Activated CD4-positive, alpha-beta T cell treated with anti-CD3 and anti-CD28 coated beads, Interleukin-2, amount 50 U/mL, for 4 hours (primary cell): Measurements from ENCODE around the gene MTUS2.

Source experiments
- DNase-seq, 2 experiments: peaks; one replicate each; pipeline ENCODE4 v3.0.0-alpha.2; 2020

MTUS2 gene

DNA sequence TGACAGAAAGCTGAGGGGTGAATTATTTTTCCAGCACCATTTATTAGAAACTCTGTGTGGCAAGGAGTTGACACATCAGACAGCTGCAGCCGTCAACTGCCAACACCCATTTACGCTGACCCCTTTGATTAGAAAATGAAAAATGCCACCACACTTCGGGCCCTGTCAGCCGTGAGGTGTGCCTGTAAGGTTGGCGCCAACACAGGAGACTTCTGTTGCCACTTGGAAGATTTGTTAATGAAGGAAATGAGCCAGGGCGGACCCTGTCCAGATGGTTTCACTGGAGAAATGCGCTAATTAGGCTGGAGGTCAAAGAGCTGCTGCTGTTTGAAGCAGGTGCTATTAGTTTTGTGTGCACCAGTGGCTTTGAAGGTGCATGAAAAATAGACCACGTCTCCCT, 297.5 kb downstream of the MTUS2 start:
- DNase-seq = no peak

DNA sequence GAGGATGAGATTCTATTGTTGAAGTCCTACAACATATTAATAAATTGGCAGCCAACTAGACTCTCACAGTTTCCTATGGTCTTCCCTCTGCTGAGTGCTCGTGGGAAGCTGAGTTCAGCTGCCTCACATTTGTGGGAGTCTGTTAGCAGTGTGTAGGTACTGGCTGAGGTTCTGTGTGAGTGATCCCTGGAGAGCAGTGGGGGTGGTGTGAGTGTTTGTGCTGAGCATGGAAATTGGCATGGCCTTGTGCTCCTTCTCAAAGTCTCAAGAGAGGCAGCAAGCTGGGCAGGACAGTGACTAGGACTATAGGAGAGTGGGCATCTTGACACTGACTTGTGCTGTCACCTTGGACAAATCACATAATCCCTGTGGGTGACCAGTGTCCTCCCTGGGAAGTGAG, 298.3 kb downstream of the MTUS2 start:
- DNase-seq = no peak

DNA sequence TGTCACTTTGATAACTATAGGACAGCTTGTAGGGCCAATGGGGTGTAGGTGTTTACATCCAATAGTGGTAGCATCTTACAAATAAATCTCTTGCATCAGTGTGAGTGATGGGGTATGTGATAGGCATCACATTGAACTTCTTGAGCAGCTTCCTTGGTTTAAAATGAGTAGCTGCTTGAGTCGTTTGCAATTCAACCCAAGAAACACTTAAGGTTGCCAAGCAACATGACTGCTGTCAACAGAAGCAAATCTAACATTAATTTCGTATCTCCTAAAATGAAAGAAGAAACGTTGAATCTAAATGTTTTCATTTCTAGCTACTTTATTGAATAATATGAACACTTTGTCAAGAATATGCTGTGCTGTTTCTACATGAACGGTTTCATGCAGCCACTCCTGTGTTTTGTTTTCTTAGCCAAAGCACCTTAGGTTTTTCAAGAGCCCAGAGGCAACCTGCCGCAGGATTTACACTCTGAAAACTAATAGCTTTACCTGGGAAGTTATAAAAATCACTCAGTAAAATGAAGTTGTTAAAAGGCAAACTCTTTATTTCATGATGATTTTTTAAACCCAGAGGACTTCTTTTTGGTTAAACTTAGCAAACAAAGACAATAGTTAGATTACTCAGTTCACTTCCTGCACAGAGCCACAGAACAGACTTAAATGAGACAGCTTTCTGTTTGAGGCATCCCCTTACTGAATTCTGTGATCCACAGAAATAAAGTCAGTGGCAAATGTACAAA, 305.2 kb downstream of the MTUS2 start:
- DNase-seq = no peak

DNA sequence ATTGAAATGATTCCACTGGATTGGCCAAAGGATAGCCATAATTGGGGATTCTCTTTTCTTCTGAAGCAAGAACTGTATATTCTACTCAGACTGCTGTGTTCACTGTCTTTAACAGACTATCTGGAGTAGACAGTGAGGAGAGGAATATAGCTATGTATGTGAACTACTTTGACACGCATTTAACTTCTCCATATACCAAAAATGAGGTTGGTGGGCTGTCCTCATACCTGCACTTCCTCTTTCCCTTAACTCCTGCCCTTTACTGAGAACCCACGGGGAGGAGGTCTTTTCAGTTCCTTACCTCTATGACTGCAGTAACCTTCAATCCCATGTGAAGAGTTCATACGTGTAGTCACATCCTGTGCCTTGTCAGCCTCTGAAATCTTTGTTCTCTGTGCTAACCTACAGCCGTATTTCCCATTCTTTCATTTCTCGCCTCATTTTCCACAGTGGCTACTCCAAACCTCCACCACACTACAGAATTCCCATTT, 305.8 kb downstream of the MTUS2 start:
- no peak for DNase-seq

DNA sequence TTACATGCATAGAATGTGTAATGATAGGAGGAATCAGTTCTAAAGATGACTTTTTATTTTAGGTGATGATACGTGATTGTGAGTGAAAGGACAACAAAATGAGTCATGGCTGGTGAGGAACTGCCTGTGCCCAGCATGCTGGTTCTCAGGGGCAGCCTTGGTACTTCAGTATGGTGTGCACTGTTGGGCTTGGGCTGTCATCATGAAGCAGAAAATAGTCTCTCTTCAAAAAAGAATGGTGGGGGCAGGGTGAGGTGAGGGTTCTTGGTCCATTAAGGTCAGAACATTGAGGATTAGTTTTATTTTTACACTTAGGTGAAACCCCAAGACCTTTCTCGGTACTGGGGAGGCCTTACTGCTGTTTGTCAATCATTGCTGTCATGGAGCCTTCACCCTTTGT, 309.5 kb downstream of the MTUS2 start:
- no peak for DNase-seq

DNA sequence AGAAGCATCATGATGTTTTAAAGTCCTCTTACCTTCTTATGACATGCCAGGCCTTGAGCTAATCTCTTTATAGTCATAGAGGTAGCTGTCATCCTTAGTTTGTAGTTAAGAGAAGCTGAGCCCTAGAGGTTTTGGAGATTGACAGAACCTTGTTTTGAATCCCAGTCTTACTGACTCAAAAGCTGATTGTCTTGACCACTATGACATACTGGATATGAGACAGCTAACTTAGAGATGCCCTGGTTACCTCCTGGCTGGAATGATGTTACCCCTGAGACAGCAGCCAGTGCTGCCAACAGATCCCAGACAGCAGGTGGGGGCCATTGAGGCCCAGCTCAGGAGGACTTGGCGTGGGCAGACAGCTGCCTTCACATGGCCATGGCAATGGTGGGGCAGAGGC, 311.0 kb downstream of the MTUS2 start:
- no peak for DNase-seq

DNA sequence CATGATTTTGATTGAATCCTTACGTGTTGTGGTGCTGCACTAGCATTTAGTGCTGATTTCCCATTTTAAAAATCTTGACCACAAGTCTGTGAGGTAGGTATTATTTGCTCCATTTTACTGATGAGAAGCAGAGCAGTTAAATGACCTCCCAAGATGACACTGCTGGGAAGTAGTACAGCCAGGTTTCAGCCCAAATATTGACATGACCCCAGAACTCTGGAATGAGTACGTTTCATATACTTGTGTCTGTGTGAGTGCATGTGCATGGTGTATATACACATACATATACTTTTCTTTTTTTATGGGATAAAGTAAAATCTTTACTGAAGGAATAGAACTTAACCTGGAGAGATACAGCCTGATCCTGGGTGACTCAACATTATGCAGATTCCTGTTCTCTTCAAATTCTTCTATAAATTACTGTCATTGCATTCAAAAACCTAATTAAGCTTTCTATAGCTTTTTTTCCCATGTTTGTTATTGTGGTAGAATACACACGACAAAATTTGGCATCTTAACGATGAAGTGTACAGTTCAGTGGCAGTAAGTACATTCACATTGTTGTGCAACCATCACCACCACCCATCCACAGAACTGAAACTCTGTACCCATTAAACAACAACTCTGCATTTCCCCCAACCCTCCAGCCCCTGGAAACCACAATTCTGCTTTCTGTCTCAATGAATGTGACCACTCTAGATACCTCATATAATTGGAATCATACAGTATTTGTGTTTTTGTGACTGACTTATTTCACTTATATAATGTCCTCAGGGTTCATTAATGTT, 311.9 kb downstream of the MTUS2 start:
- DNase-seq = no peak

DNA sequence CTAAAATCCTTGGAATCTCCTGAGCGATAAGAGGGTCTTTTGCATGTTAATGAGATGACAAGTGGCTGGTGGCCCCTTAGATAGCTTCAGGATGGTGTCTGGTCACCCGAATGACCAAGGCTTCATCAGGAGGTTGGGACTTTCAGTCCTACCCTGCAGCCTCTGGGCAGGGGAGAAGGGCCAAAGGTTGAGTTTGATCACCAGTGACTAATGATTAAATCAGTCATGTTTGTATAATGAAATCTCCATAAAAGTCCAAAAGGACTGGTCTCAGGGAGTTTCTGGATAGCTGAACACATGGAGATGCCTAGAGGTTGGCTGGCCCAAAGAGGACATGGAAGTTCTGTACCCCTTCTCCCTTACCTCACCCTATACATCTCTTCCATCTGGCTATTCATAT, 316.2 kb downstream of the MTUS2 start:
- no peak for DNase-seq

DNA sequence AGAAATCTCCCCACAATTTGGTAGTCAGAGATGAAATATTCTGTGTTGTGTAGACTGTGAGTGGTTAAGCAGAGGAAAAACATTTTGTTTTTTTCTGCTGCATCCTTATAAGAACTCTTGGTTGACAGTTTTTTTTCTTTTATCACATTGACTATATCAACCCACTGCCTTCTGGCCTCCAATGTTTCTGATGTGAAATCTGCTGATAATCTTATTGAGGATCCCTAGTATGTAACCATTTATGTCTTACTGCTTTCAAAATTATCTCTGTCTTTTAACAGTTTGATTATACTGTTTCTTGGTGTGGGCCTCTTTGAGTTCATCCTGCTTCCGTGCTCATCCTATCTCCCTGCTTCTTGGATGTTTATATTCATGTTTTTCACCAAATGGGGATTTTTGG, 316.9 kb downstream of the MTUS2 start:
- DNase-seq = no peak

DNA sequence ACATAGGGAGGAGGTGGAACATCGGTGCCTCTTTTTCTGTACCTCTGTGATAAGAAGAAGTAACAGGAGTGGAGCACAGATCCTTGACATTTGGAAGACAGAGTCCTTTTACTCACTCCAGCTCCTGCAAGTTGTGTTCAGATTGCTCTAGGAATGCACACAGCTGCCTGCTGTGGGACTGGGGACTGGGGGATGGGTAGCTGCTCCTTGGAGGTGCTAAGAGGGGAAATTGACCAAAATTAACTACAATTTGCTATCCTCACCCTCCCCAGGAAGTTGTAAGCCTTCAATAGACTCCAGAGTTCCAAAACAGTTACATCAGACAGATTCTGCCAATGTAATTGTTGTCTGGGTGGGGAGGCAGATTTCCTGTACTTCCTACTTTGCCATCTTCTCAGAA, 317.9 kb downstream of the MTUS2 start:
- DNase-seq = no peak

DNA sequence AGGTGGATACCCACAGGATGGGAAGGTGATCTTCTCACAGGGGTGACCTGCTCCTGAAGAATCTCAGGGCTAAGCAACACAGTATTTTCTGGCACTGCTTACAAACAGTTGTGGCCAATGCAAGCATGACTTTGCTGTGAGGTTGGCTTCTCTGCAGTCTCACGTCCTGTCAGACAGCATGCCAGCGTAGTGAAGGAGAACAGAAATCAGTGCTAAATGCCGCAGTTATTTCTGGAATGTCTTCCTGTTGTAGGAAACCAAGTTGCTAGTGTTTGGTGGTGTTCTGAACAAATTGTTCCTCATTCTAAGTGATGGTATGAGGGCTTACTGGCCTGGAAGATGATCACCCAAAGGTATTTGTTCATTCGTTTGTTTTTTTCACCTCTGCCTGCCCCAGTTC, 320.1 kb downstream of the MTUS2 start:
- no peak for DNase-seq

DNA sequence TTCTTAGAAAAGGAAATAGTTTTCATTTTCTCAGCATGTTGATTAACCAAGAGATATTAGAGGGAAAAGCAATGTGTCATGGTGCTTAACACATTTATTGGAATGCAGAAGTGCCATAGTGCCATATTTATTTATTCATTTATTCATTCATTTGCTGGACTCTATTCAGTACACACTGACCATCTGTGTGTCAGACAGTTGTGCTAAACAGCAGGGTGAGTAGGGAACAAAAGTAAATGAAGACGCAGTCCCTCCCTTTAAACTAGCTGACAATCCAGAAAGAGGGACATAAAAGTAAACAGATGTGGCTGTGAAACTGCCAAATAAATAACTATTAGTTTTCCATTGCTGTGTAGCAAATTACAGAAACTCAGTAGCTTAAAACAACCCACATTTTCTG, 323.7 kb downstream of the MTUS2 start:
- DNase-seq = no peak

DNA sequence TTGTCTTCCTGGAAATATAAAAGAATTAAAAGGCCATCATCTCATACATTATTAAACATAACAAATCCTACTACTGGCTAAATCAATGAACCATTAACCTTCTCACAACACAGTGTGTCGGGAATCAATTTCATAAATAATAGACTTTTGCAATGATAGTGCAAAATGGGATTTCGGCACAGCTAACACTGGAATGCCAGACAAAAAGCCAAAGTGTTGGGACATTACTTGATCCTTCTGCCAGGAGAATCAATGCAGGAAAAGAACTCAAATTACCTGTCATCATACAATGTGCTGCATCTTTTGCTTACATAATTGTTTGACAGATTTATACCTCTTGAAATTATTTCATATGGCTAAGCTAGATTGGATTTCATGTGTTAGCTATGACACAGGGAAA, 334.3 kb downstream of the MTUS2 start:
- no peak for DNase-seq

DNA sequence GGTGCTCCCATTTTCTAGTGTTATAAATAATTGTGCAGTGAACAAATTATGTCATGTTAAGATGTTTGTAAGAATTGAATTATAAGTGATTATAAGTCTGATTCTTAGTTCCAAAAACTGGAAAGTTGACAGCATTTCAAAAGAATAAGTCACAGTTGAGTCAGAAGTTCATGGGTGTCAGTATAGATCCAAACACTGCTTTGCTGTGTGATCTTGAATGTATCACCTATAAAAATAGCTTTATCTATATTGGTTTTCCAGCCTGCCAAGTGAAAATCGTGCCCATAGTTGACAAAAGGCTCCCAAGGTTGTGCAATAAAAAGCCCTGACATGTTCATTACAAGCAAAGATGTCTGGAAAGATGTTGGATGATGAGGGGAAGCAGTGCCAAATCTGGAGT, 336.0 kb downstream of the MTUS2 start:
- DNase-seq = no peak

DNA sequence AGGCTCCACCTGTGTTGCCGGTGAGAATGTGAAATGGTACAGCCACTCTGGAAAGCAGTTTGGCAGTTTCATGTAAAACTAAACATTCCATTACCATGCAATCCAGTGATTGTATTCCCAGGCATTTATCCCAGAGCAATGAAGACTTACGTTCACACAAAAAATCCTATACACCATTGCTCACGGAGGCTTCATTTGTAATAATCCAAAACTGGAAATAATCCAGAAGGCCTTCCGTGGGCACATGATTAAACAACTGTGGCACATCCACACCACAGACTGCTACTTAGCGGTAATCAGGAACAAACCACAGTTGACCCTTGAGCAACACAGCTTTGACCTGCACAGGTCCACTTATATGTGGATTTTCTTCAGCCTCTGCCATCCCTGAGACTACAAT, 339.7 kb downstream of the MTUS2 start:
- no peak for DNase-seq

DNA sequence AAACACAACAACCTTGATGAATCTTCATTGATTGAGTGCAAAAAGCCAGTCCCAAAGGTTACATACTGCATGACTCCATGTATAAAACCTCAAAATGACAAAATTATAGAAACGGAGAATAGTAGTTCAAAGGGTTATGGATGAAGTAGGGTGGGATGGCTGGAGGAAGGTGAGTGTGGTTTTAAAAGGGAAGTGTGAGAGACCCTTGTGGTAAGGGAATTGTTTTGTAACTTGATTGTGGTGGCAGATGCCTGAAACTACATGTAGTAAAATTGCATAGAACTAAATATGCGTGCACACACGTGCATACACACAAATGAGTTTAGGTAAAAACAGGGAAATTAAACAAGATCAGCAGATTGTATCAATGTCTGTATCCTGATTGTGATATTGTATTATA, 340.7 kb downstream of the MTUS2 start:
- no peak for DNase-seq

DNA sequence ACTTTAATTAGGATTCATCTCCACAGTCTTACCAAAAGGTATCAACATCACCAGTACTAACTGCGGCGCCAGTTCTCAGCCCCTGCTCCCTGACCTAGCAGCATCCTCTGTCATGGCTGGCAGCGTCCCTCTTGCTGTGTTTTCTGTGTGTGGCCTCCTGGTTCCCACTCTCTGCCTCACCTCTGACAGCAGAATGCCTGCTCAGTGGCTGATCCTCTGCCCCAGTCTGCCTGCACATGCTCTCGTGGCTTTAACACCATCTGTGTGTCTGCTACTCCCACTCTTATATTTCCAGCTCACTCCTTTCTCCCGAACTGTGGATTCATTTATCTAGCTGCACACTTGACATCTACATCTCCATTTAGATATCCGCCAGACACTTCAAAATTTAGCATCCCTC, 341.5 kb downstream of the MTUS2 start:
- DNase-seq = no peak

DNA sequence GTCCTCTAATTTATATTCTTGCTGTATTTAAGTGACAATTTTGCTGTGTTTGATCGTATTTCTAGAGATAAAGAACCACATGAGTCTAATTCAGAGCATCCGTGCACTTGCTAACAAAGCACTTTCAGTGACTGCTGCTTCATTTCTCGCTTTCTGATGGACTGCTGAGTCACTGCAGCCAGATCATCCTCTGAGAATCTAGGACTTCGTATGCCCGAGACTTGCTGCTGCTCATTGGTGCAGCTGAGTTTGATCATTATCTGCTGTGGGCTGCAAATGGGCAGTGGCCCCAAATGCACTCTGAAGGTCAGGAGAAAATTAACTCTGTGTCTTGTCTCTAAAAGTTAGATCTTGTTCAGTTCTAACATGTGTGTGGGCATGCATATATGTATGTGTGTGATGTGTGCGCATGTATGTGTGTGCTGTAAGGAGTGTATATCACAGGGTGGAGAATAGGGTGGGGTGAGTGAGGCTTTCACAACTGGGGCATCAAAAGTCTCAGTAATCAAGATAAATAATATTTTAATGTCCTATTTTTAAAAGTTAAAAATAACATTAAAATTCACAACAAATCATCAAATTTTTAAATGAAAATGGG, 342.6 kb downstream of the MTUS2 start:
- no peak for DNase-seq

DNA sequence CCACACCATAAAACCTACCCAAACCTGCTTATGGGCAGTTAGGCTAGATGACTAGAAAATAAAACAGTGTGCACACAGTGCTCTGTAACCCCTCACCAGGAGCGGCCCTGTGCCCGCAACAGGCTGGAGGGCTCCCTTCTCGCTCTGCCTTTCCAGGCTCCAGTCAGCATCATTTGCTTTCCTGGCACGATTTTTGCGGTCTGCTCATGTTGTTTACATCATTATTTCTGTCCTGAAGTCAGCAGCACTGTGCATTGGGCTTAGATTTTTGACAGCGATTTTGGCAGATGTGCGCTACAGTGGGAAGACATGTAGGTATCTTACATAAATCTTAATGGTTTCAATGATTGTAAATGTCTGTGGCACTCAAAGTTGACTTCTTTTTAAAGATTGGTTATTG, 344.0 kb downstream of the MTUS2 start:
- DNase-seq = no peak

DNA sequence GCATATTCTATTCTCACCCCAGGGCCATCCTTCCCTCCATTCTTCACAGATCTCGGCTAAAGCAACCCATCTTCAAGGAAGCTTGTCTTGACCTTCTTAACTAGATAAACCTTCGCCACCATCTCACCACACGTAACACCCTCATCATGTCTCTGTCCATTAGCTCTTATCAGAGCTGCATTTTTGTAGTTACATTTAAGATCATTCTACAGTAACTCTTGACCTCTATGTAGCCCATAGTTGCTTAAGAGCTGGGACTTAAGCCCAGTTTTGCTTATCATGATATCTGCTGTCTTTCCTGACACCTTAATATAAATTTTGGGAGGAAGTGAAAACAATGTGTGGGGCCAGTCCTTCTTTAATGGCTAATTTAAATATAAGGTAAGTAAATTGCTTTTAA, 345.1 kb downstream of the MTUS2 start:
- DNase-seq = no peak

DNA sequence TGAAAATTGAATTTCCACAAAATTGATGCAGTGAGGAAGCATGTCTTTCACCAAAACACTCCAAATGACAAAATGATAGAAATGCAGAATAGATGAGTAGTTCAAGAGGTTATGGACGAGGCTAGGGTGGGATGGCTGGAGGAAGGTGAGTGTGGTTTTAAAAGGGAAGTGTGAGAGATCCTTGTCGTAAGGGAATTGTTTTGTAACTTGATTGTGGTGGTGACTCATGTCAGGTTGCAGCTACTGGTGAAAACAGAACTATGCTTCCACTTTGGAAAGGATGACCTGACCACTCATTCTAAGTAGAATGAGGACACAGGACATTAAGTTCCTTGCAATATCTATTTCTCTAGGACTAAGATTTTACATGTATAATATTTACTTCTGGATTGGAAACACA, 345.7 kb downstream of the MTUS2 start:
- DNase-seq = no peak

DNA sequence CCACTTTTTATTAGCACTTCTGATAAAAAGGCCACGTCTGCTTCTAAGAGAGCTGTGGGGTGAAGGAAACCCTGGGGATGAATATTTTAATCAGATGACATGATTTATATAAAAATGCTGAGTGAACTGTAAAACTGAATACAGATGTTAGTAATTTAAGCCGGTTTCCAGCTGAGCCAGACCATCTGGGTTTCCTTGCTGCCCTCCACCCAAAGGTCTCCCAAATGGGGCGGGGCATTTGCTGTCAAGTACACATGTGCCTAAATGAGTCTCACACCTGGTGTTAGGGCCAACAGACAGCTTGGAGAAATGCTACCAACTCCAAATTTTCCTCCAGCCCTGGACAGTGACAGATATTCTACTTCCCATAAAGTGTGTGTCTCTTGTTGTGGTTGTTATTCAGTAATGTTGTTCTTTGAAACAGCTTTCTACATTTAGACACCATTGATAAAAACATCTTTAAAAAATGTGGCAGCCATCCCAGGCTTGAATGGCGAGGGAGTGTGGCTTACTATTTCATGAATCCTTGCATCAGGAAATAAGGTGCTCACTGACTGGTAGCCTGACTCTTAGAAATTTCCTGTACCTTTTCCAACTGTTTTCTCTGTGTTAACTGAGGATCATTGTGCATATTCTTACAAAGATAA, 350.4 kb downstream of the MTUS2 start:
- no peak for DNase-seq

DNA sequence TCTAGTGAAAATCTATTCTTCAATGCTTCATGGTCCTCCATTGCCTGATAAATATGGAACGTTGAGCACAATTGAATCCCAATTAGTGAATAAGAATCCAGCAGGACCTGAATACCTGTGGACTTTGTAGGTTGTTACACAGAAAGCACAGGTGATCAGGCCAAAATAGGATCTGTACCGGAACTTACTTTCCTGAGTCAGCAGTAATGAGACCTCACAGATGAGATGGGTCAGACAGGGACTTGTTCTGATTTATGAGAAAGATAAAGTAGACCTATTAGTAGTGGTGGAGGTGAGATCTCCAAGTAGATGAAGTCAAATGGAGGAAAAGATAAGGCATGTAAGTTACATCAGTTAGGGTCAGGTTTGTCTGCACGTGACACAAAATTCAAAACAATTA, 351.1 kb downstream of the MTUS2 start:
- no peak for DNase-seq

DNA sequence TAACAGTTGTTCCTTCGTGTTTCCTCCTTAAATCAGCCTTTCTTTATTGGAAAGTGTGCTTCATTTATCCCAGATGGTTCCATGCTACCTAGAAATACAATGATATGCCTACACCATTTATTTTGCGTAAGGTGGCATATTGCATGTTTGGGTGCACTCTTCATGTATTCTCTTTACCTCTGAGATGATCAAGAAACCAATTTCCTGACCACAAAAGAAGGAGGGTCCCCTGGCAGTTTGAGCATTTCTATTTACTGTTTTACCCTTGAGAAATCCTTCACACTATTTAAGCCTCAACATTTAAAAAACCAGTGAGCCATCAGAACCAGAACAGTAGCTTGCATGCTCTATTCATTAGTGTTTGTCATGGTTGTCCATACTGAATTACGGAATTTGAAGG, 354.0 kb downstream of the MTUS2 start:
- no peak for DNase-seq
